PC-9 (cell line): ENCODE measurements around the gene HOOK1.

Source experiments
- EZH2 ChIP-seq: fragments of 200-600 bp; sonication (generic); IDR thresholded peaks from 2 replicates; pipeline ENCODE4 v1.8.0; 2017; ENCODE audit warnings: antibody characterized with exemption, low read depth
- TF ChIP-seq, protein P1 (sequence below): fragments of 200-600 bp; sonication (generic); conservative IDR thresholded peaks from 2 replicates; pipeline ENCODE4 v1.6.1; 2017; ENCODE audit warnings: mixed run types, antibody characterized with exemption, mild to moderate bottlenecking, moderate library complexity

DNA sequence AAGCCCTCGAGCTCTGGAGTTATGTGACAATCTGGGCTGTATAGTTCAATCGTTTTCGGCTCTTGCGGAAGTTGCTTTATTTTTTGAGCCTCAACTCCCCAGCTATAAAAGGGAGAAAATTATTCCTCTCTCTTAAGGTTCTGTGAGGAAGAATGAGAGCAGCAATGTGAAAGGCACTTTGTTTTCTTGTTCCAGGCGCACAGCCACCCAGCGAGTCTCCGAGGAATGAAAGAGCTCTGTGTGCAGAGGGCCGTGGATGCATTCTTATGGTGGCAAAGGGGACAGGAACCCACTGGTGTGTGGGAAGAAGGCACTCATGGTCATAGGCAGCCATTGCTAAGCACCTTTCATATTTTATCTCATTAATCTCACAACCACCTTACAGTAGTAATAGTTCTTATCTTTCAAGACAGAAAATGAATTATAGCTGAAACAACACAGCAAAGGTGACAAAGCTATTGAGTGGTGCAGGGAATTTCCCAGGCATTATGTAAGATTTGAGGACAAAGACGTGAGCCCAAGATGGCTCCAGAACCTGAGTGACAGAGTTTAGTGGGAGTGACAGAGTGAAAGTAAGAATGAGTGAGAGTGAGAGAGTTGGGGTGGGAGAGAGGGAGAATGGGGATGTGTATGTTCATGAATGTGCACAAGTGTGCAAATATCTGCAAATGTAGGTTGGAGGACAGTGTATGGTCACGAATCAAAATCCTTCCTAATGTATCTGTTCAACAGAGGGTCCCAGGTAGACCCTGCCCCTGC, 102.5 kb downstream of the HOOK1 start:
- TF ChIP-seq, protein P1, sequence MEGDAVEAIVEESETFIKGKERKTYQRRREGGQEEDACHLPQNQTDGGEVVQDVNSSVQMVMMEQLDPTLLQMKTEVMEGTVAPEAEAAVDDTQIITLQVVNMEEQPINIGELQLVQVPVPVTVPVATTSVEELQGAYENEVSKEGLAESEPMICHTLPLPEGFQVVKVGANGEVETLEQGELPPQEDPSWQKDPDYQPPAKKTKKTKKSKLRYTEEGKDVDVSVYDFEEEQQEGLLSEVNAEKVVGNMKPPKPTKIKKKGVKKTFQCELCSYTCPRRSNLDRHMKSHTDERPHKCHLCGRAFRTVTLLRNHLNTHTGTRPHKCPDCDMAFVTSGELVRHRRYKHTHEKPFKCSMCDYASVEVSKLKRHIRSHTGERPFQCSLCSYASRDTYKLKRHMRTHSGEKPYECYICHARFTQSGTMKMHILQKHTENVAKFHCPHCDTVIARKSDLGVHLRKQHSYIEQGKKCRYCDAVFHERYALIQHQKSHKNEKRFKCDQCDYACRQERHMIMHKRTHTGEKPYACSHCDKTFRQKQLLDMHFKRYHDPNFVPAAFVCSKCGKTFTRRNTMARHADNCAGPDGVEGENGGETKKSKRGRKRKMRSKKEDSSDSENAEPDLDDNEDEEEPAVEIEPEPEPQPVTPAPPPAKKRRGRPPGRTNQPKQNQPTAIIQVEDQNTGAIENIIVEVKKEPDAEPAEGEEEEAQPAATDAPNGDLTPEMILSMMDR, result no peak
- no peak for TF ChIP-seq EZH2
